ENCODE data around the gene MED25.

DNA sequence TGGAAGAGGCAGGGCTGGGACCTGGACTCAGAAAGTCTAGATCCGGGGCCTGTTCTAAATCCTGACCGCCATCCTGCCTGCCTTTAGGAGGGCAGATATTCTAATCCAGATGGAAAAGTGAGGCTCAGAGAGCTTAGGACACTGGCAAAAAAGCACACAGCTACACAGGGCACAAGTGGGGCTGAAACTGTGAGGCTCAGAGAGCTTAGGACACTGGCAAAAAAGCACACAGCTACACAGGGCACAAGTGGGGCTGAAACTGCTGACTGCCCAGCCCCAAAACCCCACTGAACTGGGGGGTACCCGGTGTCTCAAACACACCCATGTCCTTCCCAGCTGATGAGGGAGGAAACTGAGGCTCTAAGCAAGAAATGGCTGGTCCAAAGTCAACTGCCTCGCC lies 57.1 kb downstream of the MED25 start:
- TF ChIP-seq SIN3A (IDR thresholded peaks at IDR 0.05; ENCODE audit: borderline replicate concordance, insufficient read depth, low read length) (no peak), POLR2AphosphoS5 (IDR thresholded peaks at IDR 0.05; ENCODE audit: low read depth, low read length) (no peak)
- TF ChIP-seq, protein P1, sequence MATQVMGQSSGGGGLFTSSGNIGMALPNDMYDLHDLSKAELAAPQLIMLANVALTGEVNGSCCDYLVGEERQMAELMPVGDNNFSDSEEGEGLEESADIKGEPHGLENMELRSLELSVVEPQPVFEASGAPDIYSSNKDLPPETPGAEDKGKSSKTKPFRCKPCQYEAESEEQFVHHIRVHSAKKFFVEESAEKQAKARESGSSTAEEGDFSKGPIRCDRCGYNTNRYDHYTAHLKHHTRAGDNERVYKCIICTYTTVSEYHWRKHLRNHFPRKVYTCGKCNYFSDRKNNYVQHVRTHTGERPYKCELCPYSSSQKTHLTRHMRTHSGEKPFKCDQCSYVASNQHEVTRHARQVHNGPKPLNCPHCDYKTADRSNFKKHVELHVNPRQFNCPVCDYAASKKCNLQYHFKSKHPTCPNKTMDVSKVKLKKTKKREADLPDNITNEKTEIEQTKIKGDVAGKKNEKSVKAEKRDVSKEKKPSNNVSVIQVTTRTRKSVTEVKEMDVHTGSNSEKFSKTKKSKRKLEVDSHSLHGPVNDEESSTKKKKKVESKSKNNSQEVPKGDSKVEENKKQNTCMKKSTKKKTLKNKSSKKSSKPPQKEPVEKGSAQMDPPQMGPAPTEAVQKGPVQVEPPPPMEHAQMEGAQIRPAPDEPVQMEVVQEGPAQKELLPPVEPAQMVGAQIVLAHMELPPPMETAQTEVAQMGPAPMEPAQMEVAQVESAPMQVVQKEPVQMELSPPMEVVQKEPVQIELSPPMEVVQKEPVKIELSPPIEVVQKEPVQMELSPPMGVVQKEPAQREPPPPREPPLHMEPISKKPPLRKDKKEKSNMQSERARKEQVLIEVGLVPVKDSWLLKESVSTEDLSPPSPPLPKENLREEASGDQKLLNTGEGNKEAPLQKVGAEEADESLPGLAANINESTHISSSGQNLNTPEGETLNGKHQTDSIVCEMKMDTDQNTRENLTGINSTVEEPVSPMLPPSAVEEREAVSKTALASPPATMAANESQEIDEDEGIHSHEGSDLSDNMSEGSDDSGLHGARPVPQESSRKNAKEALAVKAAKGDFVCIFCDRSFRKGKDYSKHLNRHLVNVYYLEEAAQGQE (IDR thresholded peaks at IDR 0.05; ENCODE audit: insufficient read depth in 1 of 2, low read depth in 2 of 2, low read length in 2 of 2) = no peak

All from PFSK-1 (cell line).